HepG2 (cell line): ENCODE data around the gene MAN2B2. TPM values are rescaled to one million over a fixed set of nuclear protein-coding genes. Genes with fewer than 3 reads are reported as not detected.

Source experiments
- ATAC-seq: fragments of 200-7000 bp; cut with Tn5 transposase; 3 replicates; pipeline ENCODE4 v1.9.1; 2020; ENCODE audit warnings: mild to moderate bottlenecking, moderate library complexity
- BruUV-seq: library from RNA; stranded (reverse); fragments of 400-500 nt; replicated peaks from 2 replicates; lab custom pipeline; 2021; lab: Mats Ljungman, UMichigan
- CTCF ChIA-PET: fragments of 300-600 bp; formaldehyde crosslinking; extraction: SDS; loops from one replicate; lab custom pipeline; 2021; ENCODE audit warnings: low total read pairs, inconsistent platforms, low intra/inter-chr PET ratio; lab: Yijun Ruan, JAX
- POLR2A ChIA-PET: fragments of 350-600 bp; sonication (Branson Sonifier 250); formaldehyde crosslinking; loops from one replicate; lab custom pipeline; 2020; ENCODE audit warnings: antibody characterized with exemption, inconsistent platforms; lab: Yijun Ruan, JAX
- DNase-seq: peaks from one replicate; pipeline ENCODE4 v3.0.0-alpha.2; 2015; ENCODE audit warnings: low spot score
- FAIRE-seq: peaks from 3 replicates; lab custom pipeline; 2011; peaks lifted over from hg19 to GRCh38; lab: Jason Lieb, UNC
- H2AFZ ChIP-seq: one replicate; pipeline ENCODE4 v1.6.1; 2011; ENCODE audit warnings: low read length, inconsistent platforms
- H3K27ac ChIP-seq: fragments of 300-600 bp; 3 replicates; pipeline ENCODE4 v1.8.0; 2011; ENCODE audit warnings: mixed run types, mild to moderate bottlenecking, mixed read lengths, low read length, inconsistent platforms; ENCODE audit not compliant: insufficient read depth; ENCODE audit errors: extremely low read length
- H3K27me3 ChIP-seq, 2 experiments: fragments of 200-600 bp in 1 of 2; 2 replicates in 1 of 2; 3 replicates in 1 of 2; pipeline versions ENCODE4 v1.6.0 to v1.8.0; 2011; ENCODE audit warnings: low read length in 2 of 2, mild to moderate bottlenecking in 2 of 2, moderate library complexity in 2 of 2, inconsistent platforms in 1 of 2; ENCODE audit not compliant: insufficient read depth in 2 of 2, control insufficient read depth in 1 of 2
- H3K36me3 ChIP-seq, 2 experiments: fragments of 200-600 bp in 1 of 2; replicated peaks in 1 of 2; 2 replicates in 1 of 2; 3 replicates in 1 of 2; pipeline versions ENCODE4 v1.5.1 to v1.8.0; 2011; ENCODE audit warnings: low read length in 2 of 2, inconsistent platforms in 1 of 2; ENCODE audit not compliant: insufficient read depth in 2 of 2, control insufficient read depth in 1 of 2
- H3K4me1 ChIP-seq: 2 replicates; pipeline ENCODE4 v1.5.1; 2012; ENCODE audit warnings: low read length, inconsistent platforms; ENCODE audit not compliant: insufficient read depth
- H3K4me2 ChIP-seq: 2 replicates; pipeline ENCODE4 v1.6.0; 2011; ENCODE audit warnings: low read depth, low read length, inconsistent platforms
- H3K4me3 ChIP-seq, 3 experiments: fragments of 200-600 bp in 1 of 3; sonication (generic), shearing (Covaris generic) in 1 of 3; replicated peaks in 1 of 3; 2 replicates each; pipeline ENCODE4 v1.5.1; 2011 to 2016; ENCODE audit warnings: low read length in 3 of 3, inconsistent platforms in 2 of 3, low read depth in 2 of 3, mild to moderate bottlenecking in 2 of 3, control low read depth in 1 of 3, mixed read lengths in 1 of 3; ENCODE audit not compliant: insufficient read depth in 1 of 3
- H3K79me2 ChIP-seq: one replicate; pipeline ENCODE4 v1.6.1; 2011; ENCODE audit warnings: low read length, inconsistent platforms; ENCODE audit not compliant: insufficient read depth
- H3K9ac ChIP-seq: 2 replicates; pipeline ENCODE4 v1.6.0; 2011; ENCODE audit warnings: mild to moderate bottlenecking, low read depth, low read length, inconsistent platforms; ENCODE audit not compliant: insufficient read depth
- H3K9me3 ChIP-seq: 2 replicates; pipeline ENCODE4 v1.5.1; 2012; ENCODE audit warnings: mild to moderate bottlenecking, low read length
- H4K20me1 ChIP-seq: 2 replicates; pipeline ENCODE4 v1.6.0; 2011; ENCODE audit warnings: inconsistent platforms, mild to moderate bottlenecking, low read length, moderate library complexity; ENCODE audit not compliant: insufficient read depth
- ETV5 ChIP-seq: IDR thresholded peaks from 2 replicates; pipeline ENCODE4 v1.6.1; 2018; ENCODE audit warnings: missing biosample characterization, missing genetic modification reagents, inconsistent platforms, borderline replicate concordance
- ZBTB37 ChIP-seq: sonication (generic); formaldehyde crosslinking; IDR thresholded peaks from 2 replicates; pipeline ENCODE4 v1.4.0; 2020; ENCODE audit warnings: mild to moderate bottlenecking, missing genetic modification reagents
- ZFP41 ChIP-seq: sonication (generic); formaldehyde crosslinking; IDR thresholded peaks from 2 replicates; pipeline ENCODE4 v1.4.0; 2020; ENCODE audit warnings: mild to moderate bottlenecking, missing genetic modification reagents, borderline replicate concordance
- ZNF282 ChIP-seq: fragments of 450-650 bp; IDR thresholded peaks from 2 replicates; pipeline ENCODE4 v1.6.1; 2018; ENCODE audit not compliant: partially characterized antibody
- WGBS: methylation state at CpG from one replicate; pipeline ENCODE4 v1.1.6; 2017; ENCODE audit warnings: low lambda C conversion rate; 5-methylcytosine and 5-hydroxymethylcytosine counted together
- in situ Hi-C: cut with HindIII; loops from 2 replicates; pipeline ENCODE4 v1.10.0; 2017; ENCODE audit warnings: low pct_unique_long_range_greater_than_20kb; ENCODE audit not compliant: extremely low pct_ligation_motif_present
- intact Hi-C: fragments of 100-400 bp; cut with micrococcal nuclease; formaldehyde crosslinking; loops from one replicate; pipeline ENCODE4 v1.10.0; 2022; ENCODE audit not compliant: unreplicated experiment
- polyA plus RNA-seq, 8 experiments: library from polyadenylated mRNA; depleted of rRNA in 3 of 8; stranded (reverse) in 7 of 8; unstranded in 1 of 8; fragments of >200 nt; fragmentation: Illumina TruSeq in 4 of 8; extraction: Trizol in 4 of 8; gene quantifications; 2 replicates each; pipeline versions ENCODE4 v1.2.1 to v1.2.3, GENCODE V29; 2011 to 2016; ENCODE audit warnings: low read depth in 4 of 8, missing spikeins in 1 of 8, mixed read lengths in 1 of 8; ENCODE audit not compliant: insufficient read depth in 1 of 8
- total RNA-seq, 5 experiments: library from RNA; depleted of rRNA; stranded (reverse); fragments of >200 nt; fragmentation: Illumina TruSeq; extraction: Trizol; gene quantifications; 2 replicates each; pipeline ENCODE4 v1.2.3, GENCODE V29; 2016; ENCODE audit warnings: low read depth in 1 of 5

Gene MAN2B2
- total and polyA plus RNA-seq, 2 of the 13 experiments (the other 11 are each of a cell fraction or from before 2014, with no cell fraction given) = 4.8 to 5.4 TPM

DNA sequence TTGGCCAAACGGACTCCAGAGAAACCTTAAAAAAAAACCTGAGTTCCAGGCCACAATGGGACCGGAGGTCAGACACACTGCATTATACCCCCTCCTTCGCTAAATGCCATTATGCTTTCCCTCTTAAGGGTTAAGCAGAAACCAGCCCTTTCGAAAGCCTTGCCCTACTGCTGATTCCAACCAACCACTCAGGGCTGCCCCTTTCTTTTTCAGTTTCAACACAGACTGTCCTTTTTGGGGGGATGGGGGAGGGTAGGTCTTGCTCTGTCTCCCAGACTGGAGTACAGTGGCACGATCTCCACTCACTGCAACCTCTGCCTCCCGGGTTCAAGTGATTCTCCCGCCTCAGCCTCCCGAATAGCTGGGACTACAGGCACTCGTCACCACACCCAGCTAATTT lies 49.5 kb upstream of the MAN2B2 start:
- POLR2A ChIA-PET = no interaction called here
- no peaks in the 10 kb centered on the region for H3K36me3 ChIP-seq
- H3K9me3 ChIP-seq = no peaks in the 10 kb centered on the region
- intact Hi-C loops (no loop called here), in situ Hi-C loops (no loop called here)
- WGBS = 26% methylated on average over 9 of the region's 9 CpGs
- DNase-seq = no peak
- H3K4me1 ChIP-seq = no peaks in the 10 kb centered on the region
- CTCF ChIA-PET = no interaction called here
- ATAC-seq = no peak
- H3K27ac ChIP-seq = no peak overlapping the region
- no peak overlapping the region for H3K9ac ChIP-seq
- no peak for TF ChIP-seq ETV5 (CRISPR knock-in tag)
- no peak overlapping the region for H2AFZ ChIP-seq
- H4K20me1 ChIP-seq = no peaks in the 10 kb centered on the region
- no peak overlapping the region for H3K4me2 ChIP-seq
- no peaks in the 10 kb centered on the region for H3K79me2 ChIP-seq
- H3K4me3 ChIP-seq = no peak overlapping the region
- peaks cover 5 to 50% of the 10 kb centered on the region in 2 experiments; a peak in 4 of 5 replicates for H3K27me3 ChIP-seq
- FAIRE-seq = no peak
- no TSS peak for BruUV-seq

DNA sequence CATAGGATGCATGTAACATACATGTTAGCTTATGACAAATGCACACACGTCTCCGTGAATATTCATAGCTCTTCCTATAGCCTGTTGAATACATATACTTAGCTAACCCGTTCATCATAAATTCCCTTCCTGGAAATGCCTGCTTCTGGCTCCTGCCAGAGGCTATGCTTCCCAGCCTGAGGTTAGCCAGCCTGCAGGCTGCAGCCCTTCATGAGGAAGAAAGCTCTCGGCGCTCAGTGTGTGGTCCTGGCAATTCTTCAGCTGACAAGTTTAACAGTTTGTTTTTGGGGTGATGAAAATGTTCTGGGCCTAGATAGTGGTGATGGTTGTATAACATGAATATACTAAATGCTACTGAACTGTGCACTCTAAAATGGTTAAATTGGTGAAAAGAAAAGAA lies 48.8 kb upstream of the MAN2B2 start:
- H3K36me3 ChIP-seq = no peaks in the 10 kb centered on the region
- no peak for DNase-seq
- peaks cover 4 to 54% of the 10 kb centered on the region in 2 experiments; a peak in 4 of 5 replicates for H3K27me3 ChIP-seq
- no peak for ATAC-seq
- BruUV-seq = no TSS peak
- CTCF ChIA-PET = no interaction called here
- no peak overlapping the region for H3K27ac ChIP-seq
- H3K9ac ChIP-seq = no peak overlapping the region
- in situ Hi-C loops = no loop called here
- H3K9me3 ChIP-seq = no peaks in the 10 kb centered on the region
- no peak for FAIRE-seq
- POLR2A ChIA-PET = no interaction called here
- WGBS = 21% methylated on average over 5 of the region's 5 CpGs
- H4K20me1 ChIP-seq = no peaks in the 10 kb centered on the region
- H3K4me2 ChIP-seq = no peak overlapping the region
- H2AFZ ChIP-seq = no peak overlapping the region
- no peaks in the 10 kb centered on the region for H3K4me1 ChIP-seq
- H3K4me3 ChIP-seq = no peak overlapping the region
- intact Hi-C loops = no loop called here
- H3K79me2 ChIP-seq = no peaks in the 10 kb centered on the region
- TF ChIP-seq ZNF282 (no peak), ZBTB37 (CRISPR knock-in tag) (no peak), ZFP41 (CRISPR knock-in tag) (no peak)
